H9 (cell line): Measurements from ENCODE around the gene PDCD4. TPM values are rescaled to one million over a fixed set of nuclear protein-coding genes. Genes with fewer than 3 reads are reported as not detected.

ENCODE experiments used
- DNase-seq: peaks from one replicate; pipeline ENCODE4 v3.0.0-alpha.2; 2017
- H2AFZ ChIP-seq: one replicate; pipeline ENCODE4 v1.6.1; 2013; ENCODE audit warnings: mild to moderate bottlenecking, low read length, control low read depth, moderate library complexity
- H2AK5ac ChIP-seq: 2 replicates; pipeline ENCODE4 v1.6.1; 2013; ENCODE audit warnings: low read length, control low read depth, mixed read lengths; ENCODE audit not compliant: insufficient read length
- H2BK120ac ChIP-seq: one replicate; pipeline ENCODE4 v1.6.1; 2013; ENCODE audit warnings: low read depth, mild to moderate bottlenecking, low read length, control low read depth, inconsistent platforms; ENCODE audit not compliant: poor library complexity, severe bottlenecking
- H2BK12ac ChIP-seq: 2 replicates; pipeline ENCODE4 v1.6.1; 2013; ENCODE audit warnings: low read length, control low read depth, mixed read lengths, low read depth; ENCODE audit not compliant: insufficient read length
- H2BK15ac ChIP-seq: 2 replicates; pipeline ENCODE4 v1.6.1; 2013; ENCODE audit warnings: low read depth, low read length, control low read depth
- H2BK20ac ChIP-seq: one replicate; pipeline ENCODE4 v1.6.1; 2013; ENCODE audit warnings: low read depth, mild to moderate bottlenecking, low read length, control low read depth, inconsistent platforms; ENCODE audit not compliant: poor library complexity, severe bottlenecking
- H2BK5ac ChIP-seq: 2 replicates; pipeline ENCODE4 v1.6.1; 2013; ENCODE audit warnings: low read length, control low read depth, mixed read lengths; ENCODE audit not compliant: insufficient read length
- H3K14ac ChIP-seq: 2 replicates; pipeline ENCODE4 v1.6.1; 2013; ENCODE audit warnings: low read length, control low read depth; ENCODE audit not compliant: insufficient read depth
- H3K18ac ChIP-seq: 2 replicates; pipeline ENCODE4 v1.6.1; 2013; ENCODE audit warnings: low read depth, mild to moderate bottlenecking, mixed read lengths, low read length, control low read depth; ENCODE audit not compliant: insufficient read length
- H3K23ac ChIP-seq: 2 replicates; pipeline ENCODE4 v1.6.1; 2013; ENCODE audit warnings: low read length, control low read depth, mixed read lengths, low read depth; ENCODE audit not compliant: insufficient read length
- H3K23me2 ChIP-seq: 2 replicates; pipeline ENCODE4 v1.6.1; 2013; ENCODE audit warnings: low read depth, mild to moderate bottlenecking, mixed read lengths, low read length, control low read depth; ENCODE audit not compliant: insufficient read length, poor library complexity, severe bottlenecking
- H3K27ac ChIP-seq: 2 replicates; pipeline ENCODE4 v1.5.1; 2013; ENCODE audit warnings: low read length, control low read depth, mixed read lengths, low read depth; ENCODE audit not compliant: insufficient read length
- H3K27me3 ChIP-seq: 2 replicates; pipeline ENCODE4 v1.6.1; 2013; ENCODE audit warnings: low read length, control low read depth, inconsistent platforms; ENCODE audit not compliant: insufficient read depth
- H3K4ac ChIP-seq: 2 replicates; pipeline ENCODE4 v1.6.1; 2013; ENCODE audit warnings: low read depth, mild to moderate bottlenecking, control low read depth, inconsistent platforms, low read length, moderate library complexity
- H3K4me1 ChIP-seq: 2 replicates; pipeline ENCODE4 v1.6.1; 2013; ENCODE audit warnings: low read length, control low read depth, inconsistent platforms; ENCODE audit not compliant: insufficient read depth
- H3K4me2 ChIP-seq: 2 replicates; pipeline ENCODE4 v1.6.1; 2013; ENCODE audit warnings: low read length, control low read depth, mixed read lengths; ENCODE audit not compliant: insufficient read length, insufficient read depth
- H3K56ac ChIP-seq: 2 replicates; pipeline ENCODE4 v1.6.1; 2013; ENCODE audit warnings: low read depth, mild to moderate bottlenecking, mixed read lengths, low read length, control low read depth; ENCODE audit not compliant: insufficient read length
- H3K79me1 ChIP-seq: 2 replicates; pipeline ENCODE4 v1.6.1; 2013; ENCODE audit warnings: low read depth, mild to moderate bottlenecking, moderate library complexity, low read length, control low read depth, inconsistent platforms; ENCODE audit not compliant: insufficient read depth, poor library complexity, severe bottlenecking
- H3K79me2 ChIP-seq: 2 replicates; pipeline ENCODE4 v1.6.1; 2013; ENCODE audit warnings: low read length, control low read depth, inconsistent platforms; ENCODE audit not compliant: insufficient read depth
- H3K9ac ChIP-seq: 2 replicates; pipeline ENCODE4 v1.6.1; 2013; ENCODE audit warnings: low read length, control low read depth, mixed read lengths; ENCODE audit not compliant: insufficient read length; ENCODE audit errors: extremely low read depth
- H3K9me3 ChIP-seq: one replicate; pipeline ENCODE4 v1.6.1; 2013; ENCODE audit warnings: low read depth, low read length, inconsistent platforms; ENCODE audit not compliant: control insufficient read depth
- H3T11ph ChIP-seq: one replicate; pipeline ENCODE4 v1.6.1; 2013; ENCODE audit warnings: mild to moderate bottlenecking, low read length, control low read depth, inconsistent platforms
- H4K20me1 ChIP-seq: one replicate; pipeline ENCODE4 v1.6.1; 2013; ENCODE audit not compliant: control insufficient read depth, insufficient read length, insufficient read depth
- H4K5ac ChIP-seq: 2 replicates; pipeline ENCODE4 v1.6.1; 2013; ENCODE audit warnings: low read depth, mild to moderate bottlenecking, mixed read lengths, low read length, control low read depth; ENCODE audit not compliant: insufficient read length
- H4K8ac ChIP-seq: replicated peaks from 2 replicates; pipeline ENCODE4 v1.6.1; 2013; ENCODE audit warnings: low read length, control low read depth, mixed read lengths, low read depth; ENCODE audit not compliant: insufficient read length
- H4K91ac ChIP-seq: 2 replicates; pipeline ENCODE4 v1.6.1; 2013; ENCODE audit warnings: low read depth, mild to moderate bottlenecking, moderate library complexity, mixed read lengths, low read length, control low read depth; ENCODE audit not compliant: insufficient read length
- H3K27ac Mint-ChIP-seq, 3 experiments: 2 replicates in 2 of 3; 3 replicates in 1 of 3; pipeline ENCODE4 v1.8.0; 2020 to 2021; ENCODE audit warnings: mixed read lengths in 3 of 3, mild to moderate bottlenecking in 1 of 3, moderate library complexity in 1 of 3
- H3K27me3 Mint-ChIP-seq: 2 replicates; pipeline ENCODE4 v1.8.0; 2021; ENCODE audit warnings: low read depth, mild to moderate bottlenecking, moderate library complexity, mixed read lengths
- H3K36me3 Mint-ChIP-seq, 3 experiments: 2 replicates in 2 of 3; 3 replicates in 1 of 3; pipeline ENCODE4 v1.8.0; 2020 to 2021; ENCODE audit warnings: low read depth in 3 of 3, mixed read lengths in 3 of 3; ENCODE audit not compliant: insufficient read depth in 1 of 3
- H3K4me1 Mint-ChIP-seq, 2 experiments: 2 replicates each; pipeline ENCODE4 v1.8.0; 2020; ENCODE audit warnings: mixed read lengths in 2 of 2
- H3K4me3 Mint-ChIP-seq, 2 experiments: 2 replicates in 1 of 2; 3 replicates in 1 of 2; pipeline ENCODE4 v1.8.0; 2020 to 2021; ENCODE audit warnings: mild to moderate bottlenecking in 2 of 2, mixed read lengths in 2 of 2, moderate library complexity in 1 of 2
- H3K9me3 Mint-ChIP-seq, 2 experiments: 2 replicates in 1 of 2; 3 replicates in 1 of 2; pipeline ENCODE4 v1.8.0; 2020; ENCODE audit warnings: mild to moderate bottlenecking in 2 of 2, mixed read lengths in 2 of 2, moderate library complexity in 1 of 2
- WGBS: extraction: QIAGEN DNeasy Blood & Tissue Kit; methylation state at CpG from one replicate; pipeline ENCODE4 v1.1.7; 2013; ENCODE audit warnings: missing lambda C conversion rate, low lambda C conversion rate, mixed read lengths; ENCODE audit not compliant: insufficient read length; ENCODE audit errors: extremely low coverage; 5-methylcytosine and 5-hydroxymethylcytosine counted together
- total RNA-seq: library from RNA; stranded (reverse); gene quantifications from 2 replicates; pipeline ENCODE4 v1.2.1, GENCODE V29; 2021
- TF ChIP-seq, protein P1 (sequence below): fragments of 200-600 bp; sonication (generic); conservative IDR thresholded peaks from 3 replicates; pipeline ENCODE4 v1.8.0; 2021; ENCODE audit warnings: antibody characterized with exemption, mild to moderate bottlenecking

The PDCD4 gene
- total RNA-seq, 1 experiment from 2014 or later: 29.3 TPM

GRCh38 chr10:110848106-110848505 lies 23.6 kb upstream of the PDCD4 start:
- no peaks in the 10 kb centered on the region for H3K27me3 Mint-ChIP-seq
- no peak overlapping the region for H2AK5ac ChIP-seq
- no peak overlapping the region for H2BK12ac ChIP-seq
- no peak overlapping the region for H3K4me3 Mint-ChIP-seq
- no peak overlapping the region for H2AFZ ChIP-seq
- H2BK5ac ChIP-seq: no peak overlapping the region
- DNase-seq: no peak
- H3K4ac ChIP-seq: no peak overlapping the region
- no CpG with 5 or more reads among the region's 2 CpGs for WGBS
- no peaks in the 10 kb centered on the region for H3K79me1 ChIP-seq
- no peaks in the 10 kb centered on the region for H3K4me1 ChIP-seq
- H3K27ac Mint-ChIP-seq: no peak overlapping the region
- H3K27me3 ChIP-seq: no peaks in the 10 kb centered on the region
- no peak overlapping the region for H3K23ac ChIP-seq
- no peak overlapping the region for H4K5ac ChIP-seq
- H2BK120ac ChIP-seq: no peak overlapping the region
- TF ChIP-seq, protein P1, sequence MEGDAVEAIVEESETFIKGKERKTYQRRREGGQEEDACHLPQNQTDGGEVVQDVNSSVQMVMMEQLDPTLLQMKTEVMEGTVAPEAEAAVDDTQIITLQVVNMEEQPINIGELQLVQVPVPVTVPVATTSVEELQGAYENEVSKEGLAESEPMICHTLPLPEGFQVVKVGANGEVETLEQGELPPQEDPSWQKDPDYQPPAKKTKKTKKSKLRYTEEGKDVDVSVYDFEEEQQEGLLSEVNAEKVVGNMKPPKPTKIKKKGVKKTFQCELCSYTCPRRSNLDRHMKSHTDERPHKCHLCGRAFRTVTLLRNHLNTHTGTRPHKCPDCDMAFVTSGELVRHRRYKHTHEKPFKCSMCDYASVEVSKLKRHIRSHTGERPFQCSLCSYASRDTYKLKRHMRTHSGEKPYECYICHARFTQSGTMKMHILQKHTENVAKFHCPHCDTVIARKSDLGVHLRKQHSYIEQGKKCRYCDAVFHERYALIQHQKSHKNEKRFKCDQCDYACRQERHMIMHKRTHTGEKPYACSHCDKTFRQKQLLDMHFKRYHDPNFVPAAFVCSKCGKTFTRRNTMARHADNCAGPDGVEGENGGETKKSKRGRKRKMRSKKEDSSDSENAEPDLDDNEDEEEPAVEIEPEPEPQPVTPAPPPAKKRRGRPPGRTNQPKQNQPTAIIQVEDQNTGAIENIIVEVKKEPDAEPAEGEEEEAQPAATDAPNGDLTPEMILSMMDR: no peak
- H4K91ac ChIP-seq: no peak overlapping the region
- no peaks in the 10 kb centered on the region for H3K9me3 ChIP-seq
- H3K18ac ChIP-seq: no peak overlapping the region
- H3K27ac ChIP-seq: no peak overlapping the region
- no peak overlapping the region for H3K9ac ChIP-seq
- H2BK20ac ChIP-seq: no peak overlapping the region
- no peak overlapping the region for H3K14ac ChIP-seq
- no peak overlapping the region for H2BK15ac ChIP-seq
- H3K4me1 Mint-ChIP-seq: no peaks in the 10 kb centered on the region
- no peak overlapping the region for H4K8ac ChIP-seq
- no peaks in the 10 kb centered on the region for H3K79me2 ChIP-seq
- no peak overlapping the region for H3K4me2 ChIP-seq
- H4K20me1 ChIP-seq: no peaks in the 10 kb centered on the region
- no peaks in the 10 kb centered on the region; a peak in 1 of 7 replicates for H3K36me3 Mint-ChIP-seq
- no peak overlapping the region for H3T11ph ChIP-seq
- H3K9me3 Mint-ChIP-seq: 0 out of 5 replicates have a peak, but pooled peaks cover 0 to 2% of the 10 kb centered on the region in 2 experiments
- H3K56ac ChIP-seq: no peak overlapping the region
- H3K23me2 ChIP-seq: no peaks in the 10 kb centered on the region
